H9 (cell line): ENCODE results near the gene OVOL3. TPM values are rescaled to one million over a fixed set of nuclear protein-coding genes. Genes with fewer than 3 reads are reported as not detected.
A peak's percentile ranks its signal among the peaks of the same experiment; 100 is the strongest.

Experiments
- DNase-seq: peaks from one replicate; pipeline ENCODE4 v3.0.0-alpha.2; 2017
- H2AFZ ChIP-seq: one replicate; pipeline ENCODE4 v1.6.1; 2013; ENCODE audit warnings: mild to moderate bottlenecking, low read length, control low read depth, moderate library complexity
- H2AK5ac ChIP-seq: 2 replicates; pipeline ENCODE4 v1.6.1; 2013; ENCODE audit warnings: low read length, control low read depth, mixed read lengths; ENCODE audit not compliant: insufficient read length
- H2BK120ac ChIP-seq: one replicate; pipeline ENCODE4 v1.6.1; 2013; ENCODE audit warnings: low read depth, mild to moderate bottlenecking, low read length, control low read depth, inconsistent platforms; ENCODE audit not compliant: poor library complexity, severe bottlenecking
- H2BK12ac ChIP-seq: 2 replicates; pipeline ENCODE4 v1.6.1; 2013; ENCODE audit warnings: low read length, control low read depth, mixed read lengths, low read depth; ENCODE audit not compliant: insufficient read length
- H2BK15ac ChIP-seq: 2 replicates; pipeline ENCODE4 v1.6.1; 2013; ENCODE audit warnings: low read depth, low read length, control low read depth
- H2BK20ac ChIP-seq: one replicate; pipeline ENCODE4 v1.6.1; 2013; ENCODE audit warnings: low read depth, mild to moderate bottlenecking, low read length, control low read depth, inconsistent platforms; ENCODE audit not compliant: poor library complexity, severe bottlenecking
- H2BK5ac ChIP-seq: 2 replicates; pipeline ENCODE4 v1.6.1; 2013; ENCODE audit warnings: low read length, control low read depth, mixed read lengths; ENCODE audit not compliant: insufficient read length
- H3K14ac ChIP-seq: 2 replicates; pipeline ENCODE4 v1.6.1; 2013; ENCODE audit warnings: low read length, control low read depth; ENCODE audit not compliant: insufficient read depth
- H3K18ac ChIP-seq: 2 replicates; pipeline ENCODE4 v1.6.1; 2013; ENCODE audit warnings: low read depth, mild to moderate bottlenecking, mixed read lengths, low read length, control low read depth; ENCODE audit not compliant: insufficient read length
- H3K23ac ChIP-seq: 2 replicates; pipeline ENCODE4 v1.6.1; 2013; ENCODE audit warnings: low read length, control low read depth, mixed read lengths, low read depth; ENCODE audit not compliant: insufficient read length
- H3K23me2 ChIP-seq: 2 replicates; pipeline ENCODE4 v1.6.1; 2013; ENCODE audit warnings: low read depth, mild to moderate bottlenecking, mixed read lengths, low read length, control low read depth; ENCODE audit not compliant: insufficient read length, poor library complexity, severe bottlenecking
- H3K27ac ChIP-seq: 2 replicates; pipeline ENCODE4 v1.5.1; 2013; ENCODE audit warnings: low read length, control low read depth, mixed read lengths, low read depth; ENCODE audit not compliant: insufficient read length
- H3K27me3 ChIP-seq: 2 replicates; pipeline ENCODE4 v1.6.1; 2013; ENCODE audit warnings: low read length, control low read depth, inconsistent platforms; ENCODE audit not compliant: insufficient read depth
- H3K4ac ChIP-seq: 2 replicates; pipeline ENCODE4 v1.6.1; 2013; ENCODE audit warnings: low read depth, mild to moderate bottlenecking, control low read depth, inconsistent platforms, low read length, moderate library complexity
- H3K4me1 ChIP-seq: 2 replicates; pipeline ENCODE4 v1.6.1; 2013; ENCODE audit warnings: low read length, control low read depth, inconsistent platforms; ENCODE audit not compliant: insufficient read depth
- H3K4me2 ChIP-seq: 2 replicates; pipeline ENCODE4 v1.6.1; 2013; ENCODE audit warnings: low read length, control low read depth, mixed read lengths; ENCODE audit not compliant: insufficient read length, insufficient read depth
- H3K56ac ChIP-seq: 2 replicates; pipeline ENCODE4 v1.6.1; 2013; ENCODE audit warnings: low read depth, mild to moderate bottlenecking, mixed read lengths, low read length, control low read depth; ENCODE audit not compliant: insufficient read length
- H3K79me1 ChIP-seq: 2 replicates; pipeline ENCODE4 v1.6.1; 2013; ENCODE audit warnings: low read depth, mild to moderate bottlenecking, moderate library complexity, low read length, control low read depth, inconsistent platforms; ENCODE audit not compliant: insufficient read depth, poor library complexity, severe bottlenecking
- H3K79me2 ChIP-seq: 2 replicates; pipeline ENCODE4 v1.6.1; 2013; ENCODE audit warnings: low read length, control low read depth, inconsistent platforms; ENCODE audit not compliant: insufficient read depth
- H3K9ac ChIP-seq: 2 replicates; pipeline ENCODE4 v1.6.1; 2013; ENCODE audit warnings: low read length, control low read depth, mixed read lengths; ENCODE audit not compliant: insufficient read length; ENCODE audit errors: extremely low read depth
- H3K9me3 ChIP-seq: one replicate; pipeline ENCODE4 v1.6.1; 2013; ENCODE audit warnings: low read depth, low read length, inconsistent platforms; ENCODE audit not compliant: control insufficient read depth
- H3T11ph ChIP-seq: one replicate; pipeline ENCODE4 v1.6.1; 2013; ENCODE audit warnings: mild to moderate bottlenecking, low read length, control low read depth, inconsistent platforms
- H4K20me1 ChIP-seq: one replicate; pipeline ENCODE4 v1.6.1; 2013; ENCODE audit not compliant: control insufficient read depth, insufficient read length, insufficient read depth
- H4K5ac ChIP-seq: 2 replicates; pipeline ENCODE4 v1.6.1; 2013; ENCODE audit warnings: low read depth, mild to moderate bottlenecking, mixed read lengths, low read length, control low read depth; ENCODE audit not compliant: insufficient read length
- H4K8ac ChIP-seq: replicated peaks from 2 replicates; pipeline ENCODE4 v1.6.1; 2013; ENCODE audit warnings: low read length, control low read depth, mixed read lengths, low read depth; ENCODE audit not compliant: insufficient read length
- H4K91ac ChIP-seq: 2 replicates; pipeline ENCODE4 v1.6.1; 2013; ENCODE audit warnings: low read depth, mild to moderate bottlenecking, moderate library complexity, mixed read lengths, low read length, control low read depth; ENCODE audit not compliant: insufficient read length
- H3K27ac Mint-ChIP-seq, 3 experiments: 2 replicates in 2 of 3; 3 replicates in 1 of 3; pipeline ENCODE4 v1.8.0; 2020 to 2021; ENCODE audit warnings: mixed read lengths in 3 of 3, mild to moderate bottlenecking in 1 of 3, moderate library complexity in 1 of 3
- H3K27me3 Mint-ChIP-seq: 2 replicates; pipeline ENCODE4 v1.8.0; 2021; ENCODE audit warnings: low read depth, mild to moderate bottlenecking, moderate library complexity, mixed read lengths
- H3K36me3 Mint-ChIP-seq, 3 experiments: 2 replicates in 2 of 3; 3 replicates in 1 of 3; pipeline ENCODE4 v1.8.0; 2020 to 2021; ENCODE audit warnings: low read depth in 3 of 3, mixed read lengths in 3 of 3; ENCODE audit not compliant: insufficient read depth in 1 of 3
- H3K4me1 Mint-ChIP-seq, 2 experiments: 2 replicates each; pipeline ENCODE4 v1.8.0; 2020; ENCODE audit warnings: mixed read lengths in 2 of 2
- H3K4me3 Mint-ChIP-seq, 2 experiments: 2 replicates in 1 of 2; 3 replicates in 1 of 2; pipeline ENCODE4 v1.8.0; 2020 to 2021; ENCODE audit warnings: mild to moderate bottlenecking in 2 of 2, mixed read lengths in 2 of 2, moderate library complexity in 1 of 2
- H3K9me3 Mint-ChIP-seq, 2 experiments: 2 replicates in 1 of 2; 3 replicates in 1 of 2; pipeline ENCODE4 v1.8.0; 2020; ENCODE audit warnings: mild to moderate bottlenecking in 2 of 2, mixed read lengths in 2 of 2, moderate library complexity in 1 of 2
- CTCF ChIP-seq: fragments of 200-600 bp; sonication (generic); conservative IDR thresholded peaks from 3 replicates; pipeline ENCODE4 v1.8.0; 2021; ENCODE audit warnings: antibody characterized with exemption, mild to moderate bottlenecking
- WGBS: extraction: QIAGEN DNeasy Blood & Tissue Kit; methylation state at CpG from one replicate; pipeline ENCODE4 v1.1.7; 2013; ENCODE audit warnings: missing lambda C conversion rate, low lambda C conversion rate, mixed read lengths; ENCODE audit not compliant: insufficient read length; ENCODE audit errors: extremely low coverage; 5-methylcytosine and 5-hydroxymethylcytosine counted together
- total RNA-seq: library from RNA; stranded (reverse); gene quantifications from 2 replicates; pipeline ENCODE4 v1.2.1, GENCODE V29; 2021

Gene OVOL3
- total RNA-seq, 1 experiment from 2014 or later: not detected

- H3K79me1 ChIP-seq: no peaks in the 10 kb centered on the region
- no peak within 1 kb of the TSS for H2BK12ac ChIP-seq
- no peak within 1 kb of the TSS for H3T11ph ChIP-seq
- Mint-ChIP-seq H3K27me3 (peaks cover 2% of the 10 kb centered on the region; the same call in 1 of the 2 replicates), H3K9me3 (no peaks in the 10 kb centered on the region; a peak in 2 of 5 replicates), H3K4me1 (peaks cover 15 to 21% of the 10 kb centered on the region in 2 experiments), H3K36me3 (peaks cover 16 to 27% (median 26%) of the 10 kb centered on the region in 3 experiments; a peak in 6 of 7 replicates), H3K4me3 (peak within 1 kb of the TSS; percentile 96 to 99), H3K27ac (peak within 1 kb of the TSS; percentile 96 to 99 (median 98))
- H3K4me2 ChIP-seq: peak within 1 kb of the TSS; percentile 81
- peak; percentile 98 for DNase-seq
- no peaks in the 10 kb centered on the region for H4K20me1 ChIP-seq
- no peak within 1 kb of the TSS for H4K91ac ChIP-seq
- peak within 1 kb of the TSS; percentile 83 for H3K14ac ChIP-seq
- H3K56ac ChIP-seq: no peak within 1 kb of the TSS
- H3K23me2 ChIP-seq: peaks cover 4% of the 10 kb centered on the region
- TF ChIP-seq CTCF: peak; percentile 42; the same call in 2 of the 3 replicates
- H2BK120ac ChIP-seq: no peak within 1 kb of the TSS
- H2BK20ac ChIP-seq: no peak within 1 kb of the TSS
- no peak within 1 kb of the TSS for H3K23ac ChIP-seq
- no peak within 1 kb of the TSS for H3K27ac ChIP-seq
- H3K79me2 ChIP-seq: no peaks in the 10 kb centered on the region
- H3K9me3 ChIP-seq: no peaks in the 10 kb centered on the region
- peak within 1 kb of the TSS; percentile 87 for H3K9ac ChIP-seq
- H2AK5ac ChIP-seq: no peak within 1 kb of the TSS
- WGBS: no CpG with 5 or more reads among the region's 75 CpGs
- no peak within 1 kb of the TSS for H4K5ac ChIP-seq
- peak within 1 kb of the TSS; percentile 73 for H3K18ac ChIP-seq
- no peak within 1 kb of the TSS for H2BK5ac ChIP-seq
- no peak within 1 kb of the TSS for H2AFZ ChIP-seq
- H2BK15ac ChIP-seq: no peak within 1 kb of the TSS
- no peaks in the 10 kb centered on the region for H3K27me3 ChIP-seq
- no peaks in the 10 kb centered on the region for H3K4me1 ChIP-seq
- no peak within 1 kb of the TSS for H3K4ac ChIP-seq
- H4K8ac ChIP-seq: no peak within 1 kb of the TSS
Observed at GRCh38 chr19:36139473-36140303, 28.7 kb downstream of the OVOL3 start, which contains the start of gene CAPNS1. TSS of gene CAPNS1 (plus strand) at chr19:36140066. CDS start at chr19:36141012, 946 bp downstream.
